Thymus (tissue), 11 donors: ENCODE results near the gene ZGLP1. TPM values are rescaled to one million over a fixed set of nuclear protein-coding genes. Genes with fewer than 3 reads are reported as not detected.
A peak's percentile ranks its signal among the peaks of the same experiment; 100 is the strongest.

ENCODE experiments used
- DNase-seq, 9 donors: peaks; one replicate each; pipeline ENCODE4 v3.0.0-alpha.2; 2013; ENCODE audit warnings: low spot score in 9 of 9, low read depth in 6 of 9, missing footprints in 1 of 9
- H3K27ac ChIP-seq, 2 donors: one replicate each; pipeline ENCODE4 v1.5.1; 2013; ENCODE audit warnings: control low read depth in 1 of 2, low read depth in 1 of 2, low read length in 1 of 2, mild to moderate bottlenecking in 1 of 2, moderate library complexity in 1 of 2
- H3K27me3 ChIP-seq, 2 donors: one replicate each; pipeline ENCODE4 v1.5.1; 2013; ENCODE audit warnings: low read length in 1 of 2; ENCODE audit not compliant: control insufficient read depth in 2 of 2, insufficient read depth in 1 of 2
- H3K36me3 ChIP-seq, 2 donors: one replicate each; pipeline ENCODE4 v1.5.1; 2013; ENCODE audit warnings: low read length in 1 of 2, mild to moderate bottlenecking in 1 of 2, moderate library complexity in 1 of 2; ENCODE audit not compliant: control insufficient read depth in 2 of 2, insufficient read depth in 2 of 2
- H3K4me1 ChIP-seq, 2 donors: one replicate each; pipeline ENCODE4 v1.5.1; 2013; ENCODE audit warnings: low read length in 2 of 2; ENCODE audit not compliant: control insufficient read depth in 2 of 2, insufficient read depth in 2 of 2
- H3K4me3 ChIP-seq, 2 donors: one replicate each; pipeline ENCODE4 v1.5.1; 2013; ENCODE audit warnings: low read length in 2 of 2, control low read depth in 1 of 2, mild to moderate bottlenecking in 1 of 2
- H3K9me3 ChIP-seq, 2 donors: one replicate each; pipeline ENCODE4 v1.5.1; 2013; ENCODE audit warnings: low read length in 1 of 2, mild to moderate bottlenecking in 1 of 2; ENCODE audit not compliant: control insufficient read depth in 2 of 2, insufficient read depth in 1 of 2
- WGBS: extraction: QIAGEN DNeasy Blood & Tissue Kit; methylation state at CpG from one replicate; pipeline ENCODE4 v1.1.7; 2013; 5-methylcytosine and 5-hydroxymethylcytosine counted together
- polyA plus RNA-seq: library from polyadenylated mRNA; stranded (reverse); fragments of 200-250 nt; gene quantifications from one replicate; pipeline ENCODE4 v1.2.3, GENCODE V29; 2013
- total RNA-seq: library from RNA; stranded (reverse); fragments of 120-200 nt; gene quantifications from one replicate; pipeline ENCODE4 v1.2.4, GENCODE V29; 2013
- donor health status: healthy.

Gene ZGLP1
- total and polyA plus RNA-seq, 2 donors: 2.3 to 29.8 TPM

GRCh38 chr19:10274589-10274988, 35.0 kb downstream of the ZGLP1 start:
- Histone ChIP-seq H3K9me3 (no peaks in the 10 kb centered on the region), H3K4me3 (no peak overlapping the region), H3K27me3 (peaks cover 4 to 27% of the 10 kb centered on the region in 2 donors), H3K4me1 (peaks cover 23 to 24% of the 10 kb centered on the region in 2 donors), H3K27ac (peak overlapping the region in 1 of 2 donors; percentile 60), H3K36me3 (peaks cover 0 to 3% of the 10 kb centered on the region in 2 donors)
- DNase-seq: no peak
- 95% methylated on average over 10 of the region's 10 CpGs for WGBS

GRCh38 chr19:10271543-10272086, 38.0 kb downstream of the ZGLP1 start:
- Histone ChIP-seq H3K36me3 (peaks cover 0 to 3% of the 10 kb centered on the region in 2 donors), H3K4me3 (peak overlapping the region; percentile 37 to 54), H3K27me3 (peaks cover 4 to 28% of the 10 kb centered on the region in 2 donors), H3K4me1 (peaks cover 24 to 26% of the 10 kb centered on the region in 2 donors), H3K27ac (peak overlapping the region; percentile 59 to 84), H3K9me3 (no peaks in the 10 kb centered on the region)
- WGBS: 29% methylated on average over 12 of the region's 12 CpGs
- peak in 1 of 9 donors; percentile 68 for DNase-seq

- H3K4me3 ChIP-seq: peak within 1 kb of the TSS; percentile 37 to 54
- H3K27me3 ChIP-seq: peaks cover 4 to 28% of the 10 kb centered on the region in 2 donors
- peak within 1 kb of the TSS; percentile 84 to 87 for H3K27ac ChIP-seq
- H3K9me3 ChIP-seq: no peaks in the 10 kb centered on the region
- peaks cover 24 to 26% of the 10 kb centered on the region in 2 donors for H3K4me1 ChIP-seq
- 2% methylated on average over 51 of the region's 51 CpGs for WGBS
- peak in 3 of 9 donors; percentile 67 to 85 (median 77) for DNase-seq
- peaks cover 0 to 3% of the 10 kb centered on the region in 2 donors for H3K36me3 ChIP-seq
These were observed 38.8 kb downstream of the ZGLP1 start, which contains the start of gene ICAM1 for GRCh38 chr19:10270616-10271394. ICAM1 (plus strand) TSS chr19:10271120; CDS start chr19:10271160, 40 bp downstream.

- Histone ChIP-seq H3K4me1 (peaks cover 24 to 26% of the 10 kb centered on the region in 2 donors), H3K4me3 (peak overlapping the region; percentile 37 to 54), H3K9me3 (no peaks in the 10 kb centered on the region), H3K36me3 (peaks cover 0 to 3% of the 10 kb centered on the region in 2 donors), H3K27me3 (peaks cover 4 to 28% of the 10 kb centered on the region in 2 donors), H3K27ac (peak overlapping the region; percentile 84)
- peak in 1 of 9 donors; percentile 55 for DNase-seq
- WGBS: under 1% methylated on average over 37 of the region's 37 CpGs
These were observed 39.4 kb downstream of the ZGLP1 start for GRCh38 chr19:10270180-10270615.

GRCh38 chr19:10269333-10270179, 40.1 kb downstream of the ZGLP1 start:
- Histone ChIP-seq H3K36me3 (no peaks in the 10 kb centered on the region), H3K27me3 (peaks cover 4 to 28% of the 10 kb centered on the region in 2 donors), H3K4me1 (peaks cover 24 to 26% of the 10 kb centered on the region in 2 donors), H3K9me3 (no peaks in the 10 kb centered on the region), H3K27ac (peak overlapping the region; percentile 84), H3K4me3 (peak overlapping the region; percentile 37 to 54)
- peak in 4 of 9 donors; percentile 71 to 83 (median 78) for DNase-seq
- 3% methylated on average over 59 of the region's 59 CpGs for WGBS

- no peak overlapping the region for H3K27ac ChIP-seq
- 89% methylated on average over 6 of the region's 6 CpGs for WGBS
- no peak for DNase-seq
- H3K9me3 ChIP-seq: no peaks in the 10 kb centered on the region
- peaks cover 4 to 28% of the 10 kb centered on the region in 2 donors for H3K27me3 ChIP-seq
- H3K4me3 ChIP-seq: no peak overlapping the region
- peaks cover 24 to 26% of the 10 kb centered on the region in 2 donors for H3K4me1 ChIP-seq
- H3K36me3 ChIP-seq: no peaks in the 10 kb centered on the region
These were observed 41.5 kb downstream of the ZGLP1 start for GRCh38 chr19:10268071-10268470.

DNA sequence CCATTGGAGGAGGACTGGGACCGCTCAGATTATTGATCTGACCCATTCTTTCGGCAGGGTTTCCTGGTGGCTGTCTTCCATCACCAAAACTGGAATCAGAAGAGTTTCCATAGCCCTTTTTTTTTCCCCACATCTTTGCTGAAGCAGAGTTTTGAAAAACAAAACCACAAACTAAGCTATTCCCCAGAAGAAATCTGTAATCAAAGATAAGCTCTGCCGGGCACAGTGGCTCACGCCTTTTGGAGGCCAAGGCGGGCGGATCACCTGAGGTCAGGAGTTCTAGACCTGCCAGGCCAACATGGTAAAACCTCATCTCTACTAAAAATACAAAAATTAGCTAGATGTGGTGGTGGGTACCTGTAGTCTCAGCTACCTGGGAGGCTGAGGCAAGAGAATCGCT, 42.9 kb downstream of the ZGLP1 start:
- Histone ChIP-seq H3K9me3 (no peaks in the 10 kb centered on the region), H3K27me3 (peaks cover 2 to 23% of the 10 kb centered on the region in 2 donors), H3K27ac (no peak overlapping the region), H3K4me3 (no peak overlapping the region), H3K36me3 (no peaks in the 10 kb centered on the region), H3K4me1 (peaks cover 21 to 23% of the 10 kb centered on the region in 2 donors)
- 90% methylated on average over 7 of the region's 7 CpGs for WGBS
- no peak for DNase-seq

- H3K36me3 ChIP-seq: peaks cover 17 to 21% of the 10 kb centered on the region in 2 donors
- WGBS: 98% methylated on average over 7 of the region's 7 CpGs
- peaks cover 0 to 7% of the 10 kb centered on the region in 2 donors for H3K4me1 ChIP-seq
- H3K27me3 ChIP-seq: no peaks in the 10 kb centered on the region
- H3K4me3 ChIP-seq: no peak overlapping the region
- DNase-seq: no peak
- no peak overlapping the region for H3K27ac ChIP-seq
- no peaks in the 10 kb centered on the region for H3K9me3 ChIP-seq
These were observed 46.8 kb downstream of the ZGLP1 start for GRCh38 chr19:10262771-10263170.
